H1 (cell line): ENCODE measurements around the gene DISC1. TPM values are rescaled to one million over a fixed set of nuclear protein-coding genes. Genes with fewer than 3 reads are reported as not detected.

Experiments used
- CTCF ChIA-PET: fragments of 300-600 bp; sonication (Branson Sonifier 250); formaldehyde crosslinking; loops from one replicate; lab custom pipeline; 2021; ENCODE audit not compliant: partially characterized antibody; lab: Charles Lee
- POLR2A ChIA-PET: fragments of 300-600 bp; sonication (Branson Sonifier 250); formaldehyde crosslinking; loops from one replicate; lab custom pipeline; 2021; ENCODE audit warnings: inconsistent platforms; ENCODE audit not compliant: partially characterized antibody; lab: Charles Lee
- DNase-seq, 2 experiments: peaks; one replicate each; pipeline versions ENCODE4 v3.0.0 to v3.0.0-alpha.2; 2010 to 2022; ENCODE audit warnings: low spot score in 2 of 2, low read depth in 1 of 2, mixed read lengths in 1 of 2
- FAIRE-seq: peaks from 2 replicates; lab custom pipeline; 2011; peaks lifted over from hg19 to GRCh38; lab: Jason Lieb, UNC
- H2AFZ ChIP-seq: 2 replicates; pipeline ENCODE4 v1.8.1; 2012; ENCODE audit warnings: low read length, inconsistent platforms
- H2AK5ac ChIP-seq: 2 replicates; pipeline ENCODE4 v1.6.1; 2013; ENCODE audit warnings: low read depth, low read length
- H2BK120ac ChIP-seq: replicated peaks from 2 replicates; pipeline ENCODE3; 2013; ENCODE audit warnings: low read depth, low read length, inconsistent platforms
- H2BK12ac ChIP-seq: 2 replicates; pipeline ENCODE4 v1.6.1; 2013; ENCODE audit warnings: low read depth, low read length
- H2BK15ac ChIP-seq: 2 replicates; pipeline ENCODE4 v1.6.1; 2013; ENCODE audit warnings: low read length
- H2BK20ac ChIP-seq: 2 replicates; pipeline ENCODE4 v1.6.1; 2013; ENCODE audit warnings: low read length
- H2BK5ac ChIP-seq: 2 replicates; pipeline ENCODE4 v1.6.1; 2013; ENCODE audit warnings: low read depth, low read length
- H3K14ac ChIP-seq: 2 replicates; pipeline ENCODE4 v1.6.1; 2013; ENCODE audit warnings: inconsistent platforms; ENCODE audit not compliant: insufficient read length
- H3K18ac ChIP-seq: 2 replicates; pipeline ENCODE4 v1.6.1; 2013; ENCODE audit warnings: low read length; ENCODE audit errors: extremely low read depth
- H3K23ac ChIP-seq: 2 replicates; pipeline ENCODE4 v1.6.1; 2013; ENCODE audit warnings: inconsistent platforms; ENCODE audit not compliant: insufficient read length
- H3K23me2 ChIP-seq: 2 replicates; pipeline ENCODE4 v1.6.1; 2013; ENCODE audit warnings: low read depth, low read length
- H3K27ac ChIP-seq: 2 replicates; pipeline ENCODE4 v1.6.1; 2011; ENCODE audit warnings: low read depth, low read length, inconsistent platforms
- H3K27me3 ChIP-seq, 4 experiments: replicated peaks in 1 of 4; 1 replicate in 1 of 4; 2 replicates in 3 of 4; pipeline versions ENCODE4 v1.6.1 to v1.8.1; 2011 to 2013; ENCODE audit warnings: low read length in 3 of 4, mild to moderate bottlenecking in 3 of 4, inconsistent platforms in 2 of 4, mixed read lengths in 2 of 4, moderate library complexity in 1 of 4; ENCODE audit not compliant: control insufficient read depth in 3 of 4, insufficient read depth in 3 of 4; ENCODE audit errors: extremely low read depth in 1 of 4
- H3K36me3 ChIP-seq, 4 experiments: 2 replicates each; pipeline versions ENCODE4 v1.6.1 to v1.8.1; 2011 to 2013; ENCODE audit warnings: mild to moderate bottlenecking in 4 of 4, low read length in 3 of 4, moderate library complexity in 2 of 4, control low read depth in 1 of 4, inconsistent platforms in 1 of 4; ENCODE audit not compliant: insufficient read depth in 4 of 4, control insufficient read depth in 2 of 4
- H3K4ac ChIP-seq: replicated peaks from 2 replicates; pipeline ENCODE3; 2013; ENCODE audit warnings: low read length, low read depth, mixed read lengths, inconsistent platforms; ENCODE audit not compliant: insufficient read length
- H3K4me1 ChIP-seq, 4 experiments: replicated peaks in 1 of 4; 1 replicate in 1 of 4; 2 replicates in 3 of 4; pipeline versions ENCODE4 v1.6.1 to v1.8.1; 2011 to 2013; ENCODE audit warnings: low read length in 3 of 4, inconsistent platforms in 2 of 4, mixed read lengths in 1 of 4; ENCODE audit not compliant: insufficient read depth in 4 of 4, control insufficient read depth in 3 of 4
- H3K4me2 ChIP-seq, 2 experiments: 2 replicates each; pipeline versions ENCODE4 v1.6.1 to v1.8.1; 2011 to 2013; ENCODE audit warnings: low read depth in 2 of 2, low read length in 2 of 2, control low read depth in 1 of 2, inconsistent platforms in 1 of 2, mild to moderate bottlenecking in 1 of 2; ENCODE audit not compliant: insufficient read depth in 1 of 2
- H3K4me3 ChIP-seq, 4 experiments: fragments of 200-600, 300-600 bp in 1 of 4; sonication (generic), shearing (Covaris generic), sonication (Bioruptor Twin) in 1 of 4; 2 replicates each; pipeline versions ENCODE4 v1.5.1 to v1.8.1; 2011 to 2016; ENCODE audit warnings: low read length in 4 of 4, low read depth in 3 of 4, control low read depth in 2 of 4, inconsistent platforms in 2 of 4, mild to moderate bottlenecking in 2 of 4, mixed read lengths in 1 of 4, moderate library complexity in 1 of 4; ENCODE audit not compliant: insufficient read depth in 2 of 4; ENCODE audit errors: extremely low read depth in 1 of 4
- H3K56ac ChIP-seq: replicated peaks from 2 replicates; pipeline ENCODE3; 2013; ENCODE audit warnings: low read depth, mild to moderate bottlenecking, mixed read lengths, low read length, inconsistent platforms; ENCODE audit not compliant: insufficient read length
- H3K79me1 ChIP-seq: 2 replicates; pipeline ENCODE4 v1.6.1; 2013; ENCODE audit warnings: low read depth, low read length, control low read depth
- H3K79me2 ChIP-seq, 2 experiments: 2 replicates each; pipeline versions ENCODE4 v1.6.1 to v1.8.1; 2012 to 2013; ENCODE audit warnings: low read length in 2 of 2, mild to moderate bottlenecking in 2 of 2, inconsistent platforms in 1 of 2; ENCODE audit not compliant: insufficient read depth in 2 of 2, control insufficient read depth in 1 of 2
- H3K9ac ChIP-seq, 4 experiments: replicated peaks in 1 of 4; 1 replicate in 1 of 4; 2 replicates in 3 of 4; pipeline versions ENCODE4 v1.6.1 to v1.8.1; 2011 to 2013; ENCODE audit warnings: low read depth in 3 of 4, low read length in 3 of 4, control low read depth in 2 of 4, mild to moderate bottlenecking in 2 of 4, moderate library complexity in 2 of 4, inconsistent platforms in 1 of 4; ENCODE audit errors: extremely low read depth in 1 of 4
- H3K9me3 ChIP-seq, 2 experiments: 2 replicates each; pipeline versions ENCODE4 v1.6.1 to v1.8.1; 2012 to 2013; ENCODE audit warnings: mild to moderate bottlenecking in 2 of 2, moderate library complexity in 2 of 2, control low read depth in 1 of 2, inconsistent platforms in 1 of 2, low read depth in 1 of 2, low read length in 1 of 2, mixed read lengths in 1 of 2; ENCODE audit not compliant: insufficient read depth in 2 of 2
- H4K20me1 ChIP-seq, 2 experiments: replicated peaks in 1 of 2; 2 replicates each; pipeline versions ENCODE3 to v1.8.1; 2011 to 2013; ENCODE audit warnings: inconsistent platforms in 2 of 2, low read length in 2 of 2, mild to moderate bottlenecking in 1 of 2; ENCODE audit not compliant: insufficient read depth in 2 of 2, control insufficient read depth in 1 of 2
- H4K5ac ChIP-seq: 2 replicates; pipeline ENCODE4 v1.6.1; 2013; ENCODE audit warnings: low read length, low read depth, mixed read lengths, inconsistent platforms; ENCODE audit not compliant: insufficient read length
- H4K8ac ChIP-seq: 2 replicates; pipeline ENCODE4 v1.8.0; 2013; ENCODE audit warnings: mild to moderate bottlenecking, moderate library complexity, low read length, inconsistent platforms; ENCODE audit not compliant: insufficient read depth; ENCODE audit errors: extremely low read depth
- H4K91ac ChIP-seq: replicated peaks from 2 replicates; pipeline ENCODE3; 2013; ENCODE audit warnings: low read length, mixed read lengths, inconsistent platforms; ENCODE audit not compliant: insufficient read length
- CHD1 ChIP-seq: IDR thresholded peaks from 2 replicates; pipeline ENCODE4 v1.6.1; 2012; ENCODE audit warnings: low read depth, low read length, improper control_type of control experiment
- EGR1 ChIP-seq: IDR thresholded peaks from 2 replicates; pipeline ENCODE4 v1.6.1; 2011; ENCODE audit warnings: low read depth, low read length, borderline replicate concordance
- GABPA ChIP-seq: IDR thresholded peaks from 2 replicates; pipeline ENCODE4 v1.6.1; 2011; ENCODE audit warnings: mild to moderate bottlenecking, low read length, moderate library complexity, borderline replicate concordance; ENCODE audit not compliant: insufficient read depth
- MAFK ChIP-seq: IDR thresholded peaks from 2 replicates; pipeline ENCODE4 v1.6.1; 2012; ENCODE audit warnings: low read depth, mild to moderate bottlenecking, improper control_type of control experiment, low read length
- SIN3A ChIP-seq, 2 experiments: IDR thresholded peaks in 1 of 2; conservative IDR thresholded peaks in 1 of 2; 2 replicates each; pipeline ENCODE4 v1.6.1; 2011 to 2012; ENCODE audit warnings: low read length in 2 of 2, improper control_type of control experiment in 1 of 2, low read depth in 1 of 2, mild to moderate bottlenecking in 1 of 2
- WGBS, 2 experiments: shearing (Covaris generic) in 1 of 2; methylation state at CpG; one replicate each; pipeline versions ENCODE4 v1.1.6 to v1.1.7; 2013 to 2015; ENCODE audit warnings: low lambda C conversion rate in 2 of 2, mixed read lengths in 2 of 2, inconsistent platforms in 1 of 2, low coverage in 1 of 2, missing lambda C conversion rate in 1 of 2; ENCODE audit not compliant: insufficient replicate concordance in 2 of 2, insufficient coverage in 1 of 2, insufficient read length in 1 of 2; ENCODE audit errors: extremely low coverage in 1 of 2, missing lambda C conversion rate in 1 of 2; 5-methylcytosine and 5-hydroxymethylcytosine counted together
- polyA plus RNA-seq, 7 experiments: library from polyadenylated mRNA; depleted of rRNA in 3 of 7; stranded (reverse) in 5 of 7; unstranded in 2 of 7; fragments of >200 nt in 5 of 7; fragments of 200-250 nt in 2 of 7; gene quantifications; 1 replicate in 5 of 7; 2 replicates in 1 of 7; 4 replicates in 1 of 7; pipeline versions ENCODE4 v1.2.1 to v1.2.3, GENCODE V29; 2011 to 2013; ENCODE audit warnings: missing spikeins in 2 of 7, mixed read lengths in 2 of 7
- total RNA-seq: library from RNA; stranded (reverse); fragmentation: NEBNext Ultra II Directional; extraction: Animal tissue kit (Norgen Biotek cat#: 25700); gene quantifications from 2 replicates; pipeline ENCODE4 v1.2.1, GENCODE V29; 2021
- TF ChIP-seq, protein P1 (sequence below): IDR thresholded peaks from 2 replicates; pipeline ENCODE4 v1.6.1; 2012; ENCODE audit warnings: low read length, inconsistent platforms
- TF ChIP-seq, protein P2 (sequence below): IDR thresholded peaks from 2 replicates; pipeline ENCODE4 v1.6.1; 2012; ENCODE audit warnings: inconsistent platforms

DISC1 gene
- total and polyA plus RNA-seq, 2 of the 8 experiments (the other 6 are each of a cell fraction or from before 2014, with no cell fraction given) = 1.1 to 3.5 TPM

DNA sequence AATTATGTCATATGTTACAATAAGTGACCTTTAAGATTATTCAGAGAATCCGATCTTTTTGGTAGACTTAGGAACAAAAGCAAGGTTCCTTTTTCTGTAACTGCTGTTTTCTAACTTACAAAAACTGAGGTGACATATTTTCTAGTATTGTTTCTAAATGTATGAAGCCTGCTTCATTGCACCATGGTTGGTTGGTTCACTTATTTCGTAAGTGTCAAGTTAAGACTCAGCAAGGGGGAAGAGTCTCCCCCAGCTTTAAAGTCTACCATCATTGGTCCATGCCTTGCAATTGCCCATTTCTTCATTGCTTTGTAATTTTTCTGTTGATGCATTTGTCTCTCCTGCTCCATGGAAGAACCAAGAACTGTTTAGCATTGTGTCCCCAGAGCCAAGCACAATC lies 136.9 kb downstream of the DISC1 start:
- no peaks in the 10 kb centered on the region for H3K23me2 ChIP-seq
- POLR2A ChIA-PET = no interaction called here

More for the DNA sequence above, 136.9 kb downstream of the DISC1 start:
- Histone ChIP-seq H4K91ac (no peak overlapping the region), H3K9me3 (no peaks in the 10 kb centered on the region), H2AFZ (no peak overlapping the region), H3K14ac (no peak overlapping the region), H3K27me3 (no peaks in the 10 kb centered on the region), H3K4me3 (no peak overlapping the region), H3K4me1 (no peaks in the 10 kb centered on the region), H3K27ac (no peak overlapping the region), H2BK120ac (no peak overlapping the region), H2AK5ac (no peak overlapping the region), H2BK15ac (no peak overlapping the region), H2BK12ac (no peak overlapping the region), H4K20me1 (no peaks in the 10 kb centered on the region), H3K4ac (no peak overlapping the region), H4K8ac (no peak overlapping the region), H3K56ac (no peak overlapping the region), H3K79me1 (no peaks in the 10 kb centered on the region), H3K36me3 (no peaks in the 10 kb centered on the region), H3K23ac (no peak overlapping the region), H3K18ac (no peak overlapping the region), H2BK5ac (no peak overlapping the region), H3K79me2 (no peaks in the 10 kb centered on the region), H3K9ac (no peak overlapping the region), H2BK20ac (no peak overlapping the region), H4K5ac (no peak overlapping the region), H3K4me2 (no peak overlapping the region)
- 92% methylated on average over 2 of the region's 2 CpGs; no CpG with 5 or more reads in 1 of the 2 experiments for WGBS, 2 experiments
- TF ChIP-seq, protein P1, sequence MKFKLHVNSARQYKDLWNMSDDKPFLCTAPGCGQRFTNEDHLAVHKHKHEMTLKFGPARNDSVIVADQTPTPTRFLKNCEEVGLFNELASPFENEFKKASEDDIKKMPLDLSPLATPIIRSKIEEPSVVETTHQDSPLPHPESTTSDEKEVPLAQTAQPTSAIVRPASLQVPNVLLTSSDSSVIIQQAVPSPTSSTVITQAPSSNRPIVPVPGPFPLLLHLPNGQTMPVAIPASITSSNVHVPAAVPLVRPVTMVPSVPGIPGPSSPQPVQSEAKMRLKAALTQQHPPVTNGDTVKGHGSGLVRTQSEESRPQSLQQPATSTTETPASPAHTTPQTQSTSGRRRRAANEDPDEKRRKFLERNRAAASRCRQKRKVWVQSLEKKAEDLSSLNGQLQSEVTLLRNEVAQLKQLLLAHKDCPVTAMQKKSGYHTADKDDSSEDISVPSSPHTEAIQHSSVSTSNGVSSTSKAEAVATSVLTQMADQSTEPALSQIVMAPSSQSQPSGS = no peak
- no peak for TF ChIP-seq GABPA
- no peak for TF ChIP-seq EGR1
- no peak for TF ChIP-seq CHD1
- no peak for TF ChIP-seq MAFK
- TF ChIP-seq SIN3A (conservative IDR thresholded peaks at IDR 0.05 in 1 of 2, IDR thresholded peaks at IDR 0.05 in 1 of 2; ENCODE audit: low read depth in 1 of 2, low read length in 2 of 2) = no peak
- TF ChIP-seq, protein P2, sequence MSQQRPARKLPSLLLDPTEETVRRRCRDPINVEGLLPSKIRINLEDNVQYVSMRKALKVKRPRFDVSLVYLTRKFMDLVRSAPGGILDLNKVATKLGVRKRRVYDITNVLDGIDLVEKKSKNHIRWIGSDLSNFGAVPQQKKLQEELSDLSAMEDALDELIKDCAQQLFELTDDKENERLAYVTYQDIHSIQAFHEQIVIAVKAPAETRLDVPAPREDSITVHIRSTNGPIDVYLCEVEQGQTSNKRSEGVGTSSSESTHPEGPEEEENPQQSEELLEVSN = no peak
- CTCF ChIA-PET = interaction anchor here (1.3 kb wide), 1 partner anchor 24 kb away, joined by 3 read pairs; no protein-coding TSS in a partner anchor
- FAIRE-seq (no peak), DNase-seq (no peak)
